Colonic mucosa (tissue), 4 donors: ENCODE measurements around the gene GAD1. TPM values are rescaled to one million over a fixed set of nuclear protein-coding genes. Genes with fewer than 3 reads are reported as not detected.
A peak's percentile ranks its signal among the peaks of the same experiment; 100 is the strongest.

Experiments used
- DNase-seq: peaks from one replicate; pipeline ENCODE4 v3.0.0-alpha.2; 2020
- H3K27ac ChIP-seq: fragments of 200-600 bp; one replicate; pipeline ENCODE4 v1.8.0; 2021
- H3K27me3 ChIP-seq: fragments of 200-600 bp; one replicate; pipeline ENCODE4 v1.8.0; 2021
- H3K36me3 ChIP-seq: fragments of 200-600 bp; one replicate; pipeline ENCODE4 v1.8.0; 2021
- H3K4me1 ChIP-seq: fragments of 200-600 bp; one replicate; pipeline ENCODE4 v1.8.0; 2021; ENCODE audit warnings: mild to moderate bottlenecking
- H3K4me3 ChIP-seq: fragments of 200-600 bp; one replicate; pipeline ENCODE4 v1.8.0; 2021
- H3K9ac ChIP-seq, 2 donors: one replicate each; pipeline ENCODE4 v1.7.0; 2013; ENCODE audit warnings: control low read depth in 2 of 2, low read depth in 2 of 2, low read length in 2 of 2
- H3K9me3 ChIP-seq: fragments of 200-600 bp; one replicate; pipeline ENCODE4 v1.8.0; 2021
- intact Hi-C: fragments of 100-400 bp; cut with DNase I; formaldehyde crosslinking; loops from one replicate; pipeline ENCODE4 v1.14.1; 2022
- total RNA-seq, 2 donors: library from RNA; stranded (reverse); fragmentation: NEBNext Ultra II Directional in 1 of 2; extraction: Animal tissue kit (Norgen Biotek cat#: 25700) in 1 of 2; gene quantifications; one replicate each; pipeline ENCODE4 v1.2.1, GENCODE V29; 2021
- TF ChIP-seq, protein P1 (sequence below): fragments of 200-600 bp; IDR thresholded peaks from one replicate; pipeline ENCODE4 v1.8.0; 2022; ENCODE audit warnings: antibody characterized with exemption, mild to moderate bottlenecking
- donor health status: healthy.
- donor health status: DM: no; HTN: no; CAD: no.
- donor health status: DM: no; HTN: no; CAD: no.

Gene GAD1
- total RNA-seq, 2 donors from 2014 or later = 0.10 TPM; not detected in 1

DNA sequence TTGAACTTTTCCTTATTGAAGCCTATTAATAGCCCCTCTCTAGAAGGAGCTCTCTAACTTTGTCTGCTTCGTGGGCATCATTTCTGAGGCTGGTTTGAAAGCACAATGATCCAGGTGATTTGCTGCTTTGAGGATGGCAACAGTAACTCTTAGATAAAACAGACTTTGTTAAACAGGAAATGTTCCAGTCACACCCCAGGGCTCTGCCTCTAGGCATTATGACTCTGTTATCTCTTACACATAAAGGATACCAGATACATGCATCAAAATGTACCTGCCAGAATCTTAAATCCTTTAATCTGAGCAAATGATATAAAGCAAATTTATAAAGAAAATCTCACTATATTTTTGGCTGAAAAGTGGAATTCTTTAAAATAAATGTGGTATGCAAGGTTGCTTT is 52.3 kb downstream of the GAD1 start:
- no peak overlapping the region for H3K9ac ChIP-seq
- no peak overlapping the region for H3K27ac ChIP-seq
- H3K9me3 ChIP-seq = no peaks in the 10 kb centered on the region
- TF ChIP-seq, protein P1, sequence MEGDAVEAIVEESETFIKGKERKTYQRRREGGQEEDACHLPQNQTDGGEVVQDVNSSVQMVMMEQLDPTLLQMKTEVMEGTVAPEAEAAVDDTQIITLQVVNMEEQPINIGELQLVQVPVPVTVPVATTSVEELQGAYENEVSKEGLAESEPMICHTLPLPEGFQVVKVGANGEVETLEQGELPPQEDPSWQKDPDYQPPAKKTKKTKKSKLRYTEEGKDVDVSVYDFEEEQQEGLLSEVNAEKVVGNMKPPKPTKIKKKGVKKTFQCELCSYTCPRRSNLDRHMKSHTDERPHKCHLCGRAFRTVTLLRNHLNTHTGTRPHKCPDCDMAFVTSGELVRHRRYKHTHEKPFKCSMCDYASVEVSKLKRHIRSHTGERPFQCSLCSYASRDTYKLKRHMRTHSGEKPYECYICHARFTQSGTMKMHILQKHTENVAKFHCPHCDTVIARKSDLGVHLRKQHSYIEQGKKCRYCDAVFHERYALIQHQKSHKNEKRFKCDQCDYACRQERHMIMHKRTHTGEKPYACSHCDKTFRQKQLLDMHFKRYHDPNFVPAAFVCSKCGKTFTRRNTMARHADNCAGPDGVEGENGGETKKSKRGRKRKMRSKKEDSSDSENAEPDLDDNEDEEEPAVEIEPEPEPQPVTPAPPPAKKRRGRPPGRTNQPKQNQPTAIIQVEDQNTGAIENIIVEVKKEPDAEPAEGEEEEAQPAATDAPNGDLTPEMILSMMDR = no peak
- intact Hi-C loops = no loop called here
- H3K36me3 ChIP-seq = no peaks in the 10 kb centered on the region
- H3K4me3 ChIP-seq = no peak overlapping the region
- H3K27me3 ChIP-seq = no peaks in the 10 kb centered on the region
- no peak for DNase-seq
- no peaks in the 10 kb centered on the region for H3K4me1 ChIP-seq

- H3K36me3 ChIP-seq = no peaks in the 10 kb centered on the region
- no peak for DNase-seq
- intact Hi-C loops = no loop called here
- no peak overlapping the region for H3K9ac ChIP-seq
- H3K27me3 ChIP-seq = no peaks in the 10 kb centered on the region
- H3K9me3 ChIP-seq = no peaks in the 10 kb centered on the region
- TF ChIP-seq, protein P1 = no peak
- H3K4me3 ChIP-seq = no peak overlapping the region
- no peak overlapping the region for H3K27ac ChIP-seq
- no peaks in the 10 kb centered on the region for H3K4me1 ChIP-seq
These were observed 52.8 kb downstream of the GAD1 start for GRCh38 chr2:170869461-170869860.

DNA sequence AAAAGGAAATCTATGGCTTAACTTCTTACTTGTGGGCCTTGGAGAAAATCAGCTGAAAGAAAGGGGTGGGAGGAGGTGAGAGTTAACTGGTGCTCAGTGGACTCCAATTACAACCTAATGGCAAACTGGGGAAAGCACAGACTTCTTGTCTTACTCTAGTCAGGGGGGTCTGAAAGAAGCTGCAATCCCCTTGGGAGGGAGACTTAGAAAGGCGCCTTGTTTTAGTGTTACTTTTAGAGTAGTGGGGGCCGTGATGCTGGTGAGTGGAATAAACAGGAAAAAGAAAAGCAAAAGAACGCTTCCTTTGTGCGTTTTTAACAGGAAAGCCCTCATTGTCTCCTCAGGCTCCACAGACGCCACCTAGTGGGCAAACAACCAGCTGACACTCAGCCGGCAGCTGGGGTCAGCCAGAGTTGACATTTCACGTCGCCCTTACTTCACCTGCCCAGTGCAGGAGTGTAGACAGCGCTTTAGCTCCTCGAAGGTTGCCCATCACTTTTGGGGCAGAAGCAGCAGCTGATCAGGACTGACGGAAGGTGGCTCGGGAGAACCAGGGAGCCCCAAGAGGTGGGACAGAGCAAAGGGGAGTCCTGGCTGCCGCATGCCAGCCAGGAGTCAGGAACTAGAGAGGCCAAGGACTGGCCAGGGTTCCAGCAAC is 56.5 kb downstream of the GAD1 start:
- no peaks in the 10 kb centered on the region for H3K36me3 ChIP-seq
- intact Hi-C loops = loop anchor here (5.0 kb wide), 1 partner anchor 551 kb away; no protein-coding TSS in a partner anchor
- H3K9ac ChIP-seq = no peak overlapping the region
- no peaks in the 10 kb centered on the region for H3K9me3 ChIP-seq
- H3K27me3 ChIP-seq = no peaks in the 10 kb centered on the region
- no peak overlapping the region for H3K27ac ChIP-seq
- TF ChIP-seq, protein P1 = peak; percentile 89
- no peaks in the 10 kb centered on the region for H3K4me1 ChIP-seq
- peak; percentile 72 for DNase-seq
- peak overlapping the region; percentile 9 for H3K4me3 ChIP-seq

DNA sequence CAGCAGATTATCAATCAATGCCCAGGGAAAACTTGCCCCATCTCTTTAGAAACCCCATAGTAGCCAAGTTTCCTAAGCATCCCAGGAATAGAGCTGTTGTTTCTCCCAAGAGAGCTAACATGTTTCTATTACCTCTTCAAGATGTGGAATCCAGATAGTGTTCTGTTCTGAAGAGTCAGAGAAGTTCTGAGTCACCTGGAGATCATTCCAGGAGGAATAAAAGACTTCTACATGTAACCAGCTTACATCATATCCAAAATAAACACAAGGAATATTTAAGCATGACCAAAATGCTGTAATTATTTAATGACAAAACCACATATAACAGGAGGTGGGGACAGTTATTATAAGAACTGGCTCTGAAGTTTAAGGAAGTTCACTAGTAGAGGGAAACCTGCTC is 61.4 kb downstream of the GAD1 start:
- DNase-seq = no peak
- H3K4me1 ChIP-seq = no peaks in the 10 kb centered on the region
- H3K36me3 ChIP-seq = no peaks in the 10 kb centered on the region
- no peaks in the 10 kb centered on the region for H3K9me3 ChIP-seq
- no peak overlapping the region for H3K9ac ChIP-seq
- TF ChIP-seq, protein P1 = no peak
- no peak overlapping the region for H3K4me3 ChIP-seq
- intact Hi-C loops = no loop called here
- no peak overlapping the region for H3K27ac ChIP-seq
- H3K27me3 ChIP-seq = no peaks in the 10 kb centered on the region

- H3K27ac ChIP-seq = no peak overlapping the region
- H3K4me1 ChIP-seq = no peaks in the 10 kb centered on the region
- DNase-seq = no peak
- intact Hi-C loops = no loop called here
- H3K4me3 ChIP-seq = no peak overlapping the region
- no peaks in the 10 kb centered on the region for H3K36me3 ChIP-seq
- no peaks in the 10 kb centered on the region for H3K9me3 ChIP-seq
- no peak overlapping the region for H3K9ac ChIP-seq
- TF ChIP-seq, protein P1 = no peak
- H3K27me3 ChIP-seq = no peaks in the 10 kb centered on the region
These were observed 61.8 kb downstream of the GAD1 start for GRCh38 chr2:170878505-170878904.
